Measurements from ENCODE around the gene PSMD8. TPM values are rescaled to one million over a fixed set of nuclear protein-coding genes. Genes with fewer than 3 reads are reported as not detected.

PSMD8 gene
- total RNA-seq (100 to 1,000 TPM; 129 to 134 TPM), polyA plus RNA-seq (100 to 1,000 TPM in 1 of 2 donors, 10 to 100 TPM in 1; 89.3 to 110 TPM)

DNA sequence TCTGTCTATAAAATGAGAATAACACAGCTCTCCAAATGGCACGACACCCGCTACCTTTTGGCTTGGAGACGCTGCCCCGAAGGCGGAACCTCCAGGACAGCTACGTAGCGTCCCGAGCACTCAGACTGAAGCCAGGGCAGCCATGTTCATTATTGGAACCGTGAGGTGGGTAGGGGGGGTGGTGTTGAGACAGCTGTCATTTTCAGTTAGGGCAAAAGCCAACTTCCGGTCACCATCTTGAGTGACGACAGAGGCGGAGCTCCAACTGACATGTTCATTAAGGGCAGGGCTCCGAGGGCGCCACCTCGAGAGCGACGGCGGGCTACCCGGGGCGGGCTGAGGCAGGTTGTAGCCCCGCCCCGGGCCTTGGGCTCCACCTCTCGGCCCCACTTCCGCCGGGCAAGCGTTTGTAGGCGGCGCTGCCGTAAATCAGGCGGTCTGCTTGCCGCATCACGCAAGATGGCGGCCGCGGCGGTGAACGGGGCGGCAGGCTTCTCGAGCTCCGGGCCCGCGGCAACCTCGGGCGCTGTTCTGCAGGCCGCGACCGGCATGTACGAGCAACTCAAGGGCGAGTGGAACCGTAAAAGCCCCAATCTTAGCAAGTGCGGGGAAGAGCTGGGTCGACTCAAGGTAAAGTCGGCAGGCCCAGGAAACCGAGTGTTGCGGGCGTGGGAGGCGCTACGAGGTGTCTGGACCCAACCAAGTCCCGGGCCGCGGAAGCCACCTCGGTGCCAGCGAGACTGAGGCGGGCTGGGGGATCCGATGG is at the start of gene PSMD8:
Gene PSMD8, plus strand, starts transcription at position 240 of the 766 bp plus-strand sequence. Its CDS starts 31 bp downstream, at position 271.
- Histone ChIP-seq H3K4me3 (ENCODE audit: low read depth in 1 of 3, low read length in 3 of 3) (peak within 1 kb of the TSS; percentile 72 to 99 (median 96)), H3K27me3 (ENCODE audit: control insufficient read depth in 4 of 4, insufficient read depth in 4 of 4, low read length in 3 of 4) (no peaks in the 10 kb centered on the region), H3K9me3 (ENCODE audit: control insufficient read depth in 4 of 4, low read length in 3 of 4) (no peaks in the 10 kb centered on the region), H3K9ac (ENCODE audit: low read depth in 1 of 2, low read length in 2 of 2) (peak within 1 kb of the TSS; percentile 77 to 92), H3K36me3 (ENCODE audit: control insufficient read depth in 4 of 4, insufficient read depth in 3 of 4, low read depth in 1 of 4, low read length in 3 of 4) (peaks cover 5 to 14% (median 10%) of the 10 kb centered on the region in 4 donors), H3K27ac (ENCODE audit: low read depth in 1 of 2, low read length in 2 of 2) (peak within 1 kb of the TSS; percentile 88 to 91), H3K4me1 (ENCODE audit: control insufficient read depth in 4 of 4, insufficient read depth in 4 of 4, low read length in 3 of 4) (peaks cover 9 to 22% (median 16%) of the 10 kb centered on the region in 4 donors)
- WGBS, result under 1% methylated on average over 65 of the region's 65 CpGs
- peak; percentile 97 for DNase-seq (ENCODE audit: low spot score)
- TF ChIP-seq, protein P1, sequence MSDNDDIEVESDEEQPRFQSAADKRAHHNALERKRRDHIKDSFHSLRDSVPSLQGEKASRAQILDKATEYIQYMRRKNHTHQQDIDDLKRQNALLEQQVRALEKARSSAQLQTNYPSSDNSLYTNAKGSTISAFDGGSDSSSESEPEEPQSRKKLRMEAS (IDR thresholded peaks at IDR 0.05), result no peak
- peak; percentile 54 to 69 for TF ChIP-seq RXRA (IDR thresholded peaks at IDR 0.05)
- TF ChIP-seq YY1 (IDR thresholded peaks at IDR 0.05), result peak; percentile 100
- no peak for TF ChIP-seq HNF4G (IDR thresholded peaks at IDR 0.05)
- TF ChIP-seq GABPA (IDR thresholded peaks at IDR 0.05 in 1 of 2, conservative IDR thresholded peaks at IDR 0.05 in 1 of 2), result peak; percentile 88 to 95
- peak; percentile 81 for TF ChIP-seq NR2F2 (IDR thresholded peaks at IDR 0.05)
- TF ChIP-seq FOXA1 (IDR thresholded peaks at IDR 0.05), result peak; percentile 86
- TF ChIP-seq JUND (IDR thresholded peaks at IDR 0.05), result peak; percentile 13 to 78
- TF ChIP-seq, protein P2, sequence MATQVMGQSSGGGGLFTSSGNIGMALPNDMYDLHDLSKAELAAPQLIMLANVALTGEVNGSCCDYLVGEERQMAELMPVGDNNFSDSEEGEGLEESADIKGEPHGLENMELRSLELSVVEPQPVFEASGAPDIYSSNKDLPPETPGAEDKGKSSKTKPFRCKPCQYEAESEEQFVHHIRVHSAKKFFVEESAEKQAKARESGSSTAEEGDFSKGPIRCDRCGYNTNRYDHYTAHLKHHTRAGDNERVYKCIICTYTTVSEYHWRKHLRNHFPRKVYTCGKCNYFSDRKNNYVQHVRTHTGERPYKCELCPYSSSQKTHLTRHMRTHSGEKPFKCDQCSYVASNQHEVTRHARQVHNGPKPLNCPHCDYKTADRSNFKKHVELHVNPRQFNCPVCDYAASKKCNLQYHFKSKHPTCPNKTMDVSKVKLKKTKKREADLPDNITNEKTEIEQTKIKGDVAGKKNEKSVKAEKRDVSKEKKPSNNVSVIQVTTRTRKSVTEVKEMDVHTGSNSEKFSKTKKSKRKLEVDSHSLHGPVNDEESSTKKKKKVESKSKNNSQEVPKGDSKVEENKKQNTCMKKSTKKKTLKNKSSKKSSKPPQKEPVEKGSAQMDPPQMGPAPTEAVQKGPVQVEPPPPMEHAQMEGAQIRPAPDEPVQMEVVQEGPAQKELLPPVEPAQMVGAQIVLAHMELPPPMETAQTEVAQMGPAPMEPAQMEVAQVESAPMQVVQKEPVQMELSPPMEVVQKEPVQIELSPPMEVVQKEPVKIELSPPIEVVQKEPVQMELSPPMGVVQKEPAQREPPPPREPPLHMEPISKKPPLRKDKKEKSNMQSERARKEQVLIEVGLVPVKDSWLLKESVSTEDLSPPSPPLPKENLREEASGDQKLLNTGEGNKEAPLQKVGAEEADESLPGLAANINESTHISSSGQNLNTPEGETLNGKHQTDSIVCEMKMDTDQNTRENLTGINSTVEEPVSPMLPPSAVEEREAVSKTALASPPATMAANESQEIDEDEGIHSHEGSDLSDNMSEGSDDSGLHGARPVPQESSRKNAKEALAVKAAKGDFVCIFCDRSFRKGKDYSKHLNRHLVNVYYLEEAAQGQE (IDR thresholded peaks at IDR 0.05), result peak; percentile 91
- peak in 1 of 2 donors; percentile 11 for TF ChIP-seq EGR1 (IDR thresholded peaks at IDR 0.05; ENCODE audit: low read depth in 2 of 2)
- peak; percentile 24 to 60 for TF ChIP-seq HNF4A (conservative IDR thresholded peaks at IDR 0.05)
- TF ChIP-seq SP1 (IDR thresholded peaks at IDR 0.05), result peak; percentile 84
- TF ChIP-seq, protein P3, sequence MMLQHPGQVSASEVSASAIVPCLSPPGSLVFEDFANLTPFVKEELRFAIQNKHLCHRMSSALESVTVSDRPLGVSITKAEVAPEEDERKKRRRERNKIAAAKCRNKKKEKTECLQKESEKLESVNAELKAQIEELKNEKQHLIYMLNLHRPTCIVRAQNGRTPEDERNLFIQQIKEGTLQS (IDR thresholded peaks at IDR 0.05), result peak; percentile 67
- peak; percentile 89 for TF ChIP-seq TAF1 (conservative IDR thresholded peaks at IDR 0.05)
- TF ChIP-seq, protein P4, sequence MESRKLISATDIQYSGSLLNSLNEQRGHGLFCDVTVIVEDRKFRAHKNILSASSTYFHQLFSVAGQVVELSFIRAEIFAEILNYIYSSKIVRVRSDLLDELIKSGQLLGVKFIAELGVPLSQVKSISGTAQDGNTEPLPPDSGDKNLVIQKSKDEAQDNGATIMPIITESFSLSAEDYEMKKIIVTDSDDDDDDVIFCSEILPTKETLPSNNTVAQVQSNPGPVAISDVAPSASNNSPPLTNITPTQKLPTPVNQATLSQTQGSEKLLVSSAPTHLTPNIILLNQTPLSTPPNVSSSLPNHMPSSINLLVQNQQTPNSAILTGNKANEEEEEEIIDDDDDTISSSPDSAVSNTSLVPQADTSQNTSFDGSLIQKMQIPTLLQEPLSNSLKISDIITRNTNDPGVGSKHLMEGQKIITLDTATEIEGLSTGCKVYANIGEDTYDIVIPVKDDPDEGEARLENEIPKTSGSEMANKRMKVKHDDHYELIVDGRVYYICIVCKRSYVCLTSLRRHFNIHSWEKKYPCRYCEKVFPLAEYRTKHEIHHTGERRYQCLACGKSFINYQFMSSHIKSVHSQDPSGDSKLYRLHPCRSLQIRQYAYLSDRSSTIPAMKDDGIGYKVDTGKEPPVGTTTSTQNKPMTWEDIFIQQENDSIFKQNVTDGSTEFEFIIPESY (IDR thresholded peaks at IDR 0.05), result no peak
- TF ChIP-seq FOXA2 (IDR thresholded peaks at IDR 0.05), result peak; percentile 55
- peak; percentile 28 to 33 for TF ChIP-seq RAD21 (IDR thresholded peaks at IDR 0.05)
- TF ChIP-seq, protein P5, sequence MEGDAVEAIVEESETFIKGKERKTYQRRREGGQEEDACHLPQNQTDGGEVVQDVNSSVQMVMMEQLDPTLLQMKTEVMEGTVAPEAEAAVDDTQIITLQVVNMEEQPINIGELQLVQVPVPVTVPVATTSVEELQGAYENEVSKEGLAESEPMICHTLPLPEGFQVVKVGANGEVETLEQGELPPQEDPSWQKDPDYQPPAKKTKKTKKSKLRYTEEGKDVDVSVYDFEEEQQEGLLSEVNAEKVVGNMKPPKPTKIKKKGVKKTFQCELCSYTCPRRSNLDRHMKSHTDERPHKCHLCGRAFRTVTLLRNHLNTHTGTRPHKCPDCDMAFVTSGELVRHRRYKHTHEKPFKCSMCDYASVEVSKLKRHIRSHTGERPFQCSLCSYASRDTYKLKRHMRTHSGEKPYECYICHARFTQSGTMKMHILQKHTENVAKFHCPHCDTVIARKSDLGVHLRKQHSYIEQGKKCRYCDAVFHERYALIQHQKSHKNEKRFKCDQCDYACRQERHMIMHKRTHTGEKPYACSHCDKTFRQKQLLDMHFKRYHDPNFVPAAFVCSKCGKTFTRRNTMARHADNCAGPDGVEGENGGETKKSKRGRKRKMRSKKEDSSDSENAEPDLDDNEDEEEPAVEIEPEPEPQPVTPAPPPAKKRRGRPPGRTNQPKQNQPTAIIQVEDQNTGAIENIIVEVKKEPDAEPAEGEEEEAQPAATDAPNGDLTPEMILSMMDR (IDR thresholded peaks at IDR 0.05; ENCODE audit: low read depth, low read length, missing input control), result peak; percentile 8

Measured in liver (tissue), 9 donors.